Stimulated activated CD4-positive, alpha-beta T cell treated with anti-CD3 and anti-CD28 coated beads, Interleukin-2, amount 100 ng/mL, for 4 hours (primary cell): ENCODE measurements around the gene CFAP20DC.
"Not testable (repeated sequence)": the region's sequence is repeated elsewhere in the genome, so short reads cannot be mapped to it uniquely, and the experiment has no call there.

Experiments used
- DNase-seq: peaks from one replicate; pipeline ENCODE4 v3.0.0-alpha.2; 2020; ENCODE audit warnings: low read depth

CFAP20DC gene

GRCh38 chr3:58866079-58866478 lies 183.7 kb downstream of the CFAP20DC start:
- DNase-seq: no peak

DNA sequence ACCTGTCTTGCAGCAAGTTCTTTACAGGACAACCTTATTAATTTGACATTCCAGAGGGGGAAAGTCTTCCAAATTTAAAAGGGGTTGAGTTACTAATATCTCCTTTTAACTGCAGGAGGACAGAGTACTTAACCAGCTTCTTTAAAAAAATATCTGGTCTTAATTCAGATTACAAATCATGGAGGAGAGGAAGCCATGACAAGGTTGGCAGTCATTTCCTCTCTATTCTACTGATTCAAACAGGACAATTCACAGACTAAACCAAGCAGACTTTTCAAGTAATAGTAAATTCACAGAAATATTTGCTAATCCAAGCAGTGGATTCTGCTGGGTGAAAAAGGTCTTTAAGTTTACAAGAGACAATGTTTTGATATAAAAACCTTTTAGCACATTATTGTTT lies 185.3 kb downstream of the CFAP20DC start:
- no peak for DNase-seq

GRCh38 chr3:58863206-58863605 lies 186.6 kb downstream of the CFAP20DC start:
- no peak for DNase-seq

GRCh38 chr3:58861551-58861950 lies 188.3 kb downstream of the CFAP20DC start:
- DNase-seq: no peak

DNA sequence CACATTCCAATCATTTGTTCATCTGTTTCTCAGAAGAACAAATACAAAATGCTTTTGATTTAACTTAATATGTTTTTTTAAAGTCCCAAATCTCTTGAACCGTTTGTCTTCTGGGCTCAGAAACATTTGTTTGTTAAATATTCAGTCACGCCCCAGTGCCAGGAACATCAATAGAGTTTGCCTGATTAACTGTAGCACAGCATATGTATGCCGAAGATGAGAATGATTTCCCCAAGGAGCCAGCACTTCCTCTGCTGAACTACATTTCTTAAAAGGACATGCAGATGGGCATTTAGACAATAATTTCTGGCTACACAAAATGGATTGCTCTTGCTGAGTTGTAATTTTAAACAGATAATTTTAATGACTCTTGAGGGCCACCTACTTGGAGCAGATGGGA lies 191.7 kb downstream of the CFAP20DC start:
- no peak for DNase-seq

DNA sequence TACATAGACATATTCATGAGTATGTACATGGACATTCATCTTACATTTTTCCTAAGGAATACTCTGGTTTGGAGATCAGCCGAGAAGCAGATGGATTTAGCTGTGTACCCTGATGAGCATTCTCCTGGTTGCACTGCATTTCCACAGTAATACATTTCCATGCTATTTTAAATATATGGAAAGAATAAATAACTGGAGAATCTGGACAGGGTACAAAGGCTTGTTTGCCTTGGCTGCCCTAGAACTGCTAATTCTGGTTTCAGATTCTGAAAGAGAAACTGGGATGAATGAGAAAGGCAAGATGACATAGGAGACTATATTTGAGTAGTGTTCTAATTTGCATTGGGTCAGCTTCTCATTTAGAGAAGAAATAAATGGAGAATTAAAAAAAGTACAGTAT lies 192.4 kb downstream of the CFAP20DC start:
- DNase-seq: no peak

GRCh38 chr3:58848826-58849225 lies 201.0 kb downstream of the CFAP20DC start:
- no peak for DNase-seq

DNA sequence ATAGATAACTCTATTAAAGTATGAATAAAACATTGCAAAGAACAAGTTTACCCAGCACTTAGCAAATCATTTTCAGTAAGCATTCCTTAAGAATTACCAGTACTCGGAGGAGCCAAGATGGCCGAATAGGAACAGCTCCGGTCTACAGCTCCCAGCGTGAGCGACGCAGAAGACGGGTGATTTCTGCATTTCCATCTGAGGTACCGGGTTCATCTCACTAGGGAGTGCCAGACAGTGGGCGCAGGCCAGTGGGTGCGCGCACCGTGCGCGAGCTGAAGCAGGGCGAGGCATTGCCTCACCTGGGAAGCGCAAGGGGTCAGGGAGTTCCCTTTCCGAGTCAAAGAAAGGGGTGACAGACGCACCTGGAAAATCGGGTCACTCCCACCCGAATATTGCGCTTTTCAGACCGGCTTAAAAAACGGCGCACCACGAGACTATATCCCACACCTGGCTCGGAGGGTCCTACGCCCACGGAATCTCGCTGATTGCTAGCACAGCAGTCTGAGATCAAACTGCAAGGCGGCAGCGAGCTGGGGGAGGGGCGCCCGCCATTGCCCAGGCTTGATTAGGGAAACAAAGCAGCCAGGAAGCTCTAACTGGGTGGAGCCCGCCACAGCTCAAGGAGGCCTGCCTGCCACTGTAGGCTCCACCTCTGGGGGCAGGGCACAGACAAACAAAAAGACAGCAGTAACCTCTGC lies 207.6 kb downstream of the CFAP20DC start:
- DNase-seq: not testable (repeated sequence)

DNA sequence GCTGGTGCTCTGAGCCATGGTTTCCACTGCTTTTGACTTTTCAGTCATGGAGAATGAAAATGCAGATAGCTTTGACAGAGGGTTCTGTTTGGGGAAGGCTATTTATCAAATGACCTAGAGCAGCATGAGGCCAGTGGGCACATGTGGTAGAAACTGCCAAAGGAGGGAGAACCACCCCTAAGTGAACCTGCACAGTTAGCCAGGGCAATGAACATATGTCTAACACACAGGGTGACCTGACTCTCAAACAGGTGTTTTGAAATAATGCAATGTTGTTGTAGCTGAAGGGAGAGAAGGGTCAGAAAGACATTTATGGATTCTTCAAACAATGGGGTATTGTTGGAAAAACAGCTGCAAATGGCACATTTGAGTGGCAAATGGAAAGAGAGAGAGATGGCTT lies 208.9 kb downstream of the CFAP20DC start:
- DNase-seq: no peak

GRCh38 chr3:58839964-58840363 lies 209.9 kb downstream of the CFAP20DC start:
- DNase-seq: no peak

- no peak for DNase-seq
Observed at GRCh38 chr3:58839187-58839586, 210.6 kb downstream of the CFAP20DC start.

- DNase-seq: no peak
Observed at GRCh38 chr3:58837856-58838255, 212.0 kb downstream of the CFAP20DC start.

DNA sequence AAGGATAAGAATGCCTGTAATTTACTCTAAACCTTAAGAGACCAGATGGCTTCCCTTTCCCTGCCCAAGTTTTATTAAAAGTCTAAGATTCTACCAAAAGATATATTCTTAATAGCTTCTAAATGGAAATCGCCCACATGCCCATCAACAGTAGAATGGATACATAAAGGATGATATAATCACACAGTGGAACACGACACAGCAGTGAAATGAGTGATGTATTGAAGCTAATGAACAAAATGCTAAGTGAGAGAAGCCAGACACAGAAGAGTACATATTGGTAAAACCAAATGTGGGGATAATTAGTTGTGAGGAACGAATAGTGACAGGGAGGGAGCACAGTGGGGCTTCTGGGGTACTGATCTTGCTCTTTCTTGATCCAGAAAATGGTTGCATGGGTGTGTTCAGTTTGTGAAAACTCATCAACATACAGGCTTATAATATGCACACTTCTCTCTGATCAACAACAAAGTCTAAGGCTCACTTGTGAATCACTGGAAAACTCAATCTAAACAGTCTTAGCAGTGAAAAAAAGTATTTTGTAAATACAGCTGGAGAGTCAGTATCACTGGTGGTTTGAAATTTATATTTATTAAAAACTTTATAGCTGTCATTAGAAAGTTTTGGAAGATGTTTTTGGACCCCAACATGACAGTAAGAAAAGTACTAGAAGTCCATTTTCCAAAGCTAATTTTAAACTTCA lies 212.5 kb downstream of the CFAP20DC start:
- no peak for DNase-seq

- DNase-seq: no peak
Observed at GRCh38 chr3:58835086-58835485, 214.7 kb downstream of the CFAP20DC start.

GRCh38 chr3:58833491-58833890 lies 216.3 kb downstream of the CFAP20DC start:
- DNase-seq: no peak

DNA sequence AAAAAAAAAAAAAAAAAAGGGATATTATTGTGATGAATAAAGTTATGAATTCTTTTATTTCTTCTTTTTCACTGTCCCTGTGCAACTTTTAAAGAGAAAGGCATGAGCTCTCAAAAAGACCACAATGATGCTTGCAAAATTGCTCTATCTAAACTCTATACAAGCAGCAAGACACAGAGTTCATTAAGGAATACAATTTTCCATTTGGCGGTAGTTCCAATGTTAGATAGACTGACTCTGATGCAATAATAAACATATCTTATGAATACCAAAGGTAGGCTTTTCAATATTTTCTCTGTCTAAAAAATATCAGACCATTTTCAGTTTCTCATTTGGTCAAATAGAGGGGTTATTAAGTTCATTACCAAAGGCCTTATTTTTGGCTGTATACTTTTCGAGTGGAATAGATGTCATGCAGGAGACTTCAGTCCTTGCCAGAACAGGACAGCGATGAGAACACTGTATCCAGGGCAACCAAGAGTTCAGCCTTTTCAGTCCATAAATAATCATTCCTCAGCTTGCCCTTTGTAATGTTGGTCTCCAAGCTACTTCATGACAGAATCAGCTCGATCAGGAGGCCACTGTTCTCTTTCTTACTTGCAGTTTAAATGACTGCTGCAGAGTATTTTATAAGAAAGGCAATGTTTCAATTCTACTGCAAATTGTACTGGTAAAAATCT lies 220.4 kb downstream of the CFAP20DC start:
- no peak for DNase-seq

DNA sequence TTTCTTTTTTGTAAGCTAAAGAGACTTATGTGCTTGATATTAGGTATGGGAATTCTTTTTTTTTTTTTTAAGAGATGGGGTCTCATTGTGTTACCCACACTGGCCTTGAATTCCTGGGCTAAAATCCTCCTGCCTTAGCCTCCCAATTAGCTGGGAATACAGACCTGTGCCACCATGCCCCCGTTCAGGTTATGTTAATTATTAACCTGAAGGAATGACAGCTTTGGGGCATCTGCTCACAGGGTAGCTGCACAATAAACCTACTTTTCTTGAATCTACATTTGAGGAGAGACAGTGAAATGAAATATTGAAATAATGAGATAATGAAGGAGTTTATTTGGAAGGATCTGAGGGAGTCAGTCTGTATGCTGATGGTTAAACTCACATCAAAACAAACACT lies 225.0 kb downstream of the CFAP20DC start:
- no peak for DNase-seq

DNA sequence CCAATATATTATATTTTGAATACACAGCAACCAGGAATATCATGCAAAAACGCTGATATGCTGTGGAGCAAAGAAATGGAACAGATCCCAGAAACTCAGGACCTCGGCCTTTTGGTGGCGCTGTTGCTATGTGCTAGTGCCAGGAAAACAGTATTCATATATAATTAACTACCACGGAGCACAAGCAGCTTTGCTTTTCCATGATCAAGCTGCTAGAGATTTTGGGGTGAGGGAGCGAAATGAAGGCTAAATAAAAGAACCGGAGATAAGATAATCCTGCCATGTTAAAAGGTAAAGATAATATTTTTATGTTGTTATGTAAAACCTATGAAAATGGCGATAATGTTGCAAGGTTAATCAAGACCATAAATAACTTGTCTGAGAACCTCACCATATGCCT lies 225.5 kb downstream of the CFAP20DC start:
- DNase-seq: no peak

DNA sequence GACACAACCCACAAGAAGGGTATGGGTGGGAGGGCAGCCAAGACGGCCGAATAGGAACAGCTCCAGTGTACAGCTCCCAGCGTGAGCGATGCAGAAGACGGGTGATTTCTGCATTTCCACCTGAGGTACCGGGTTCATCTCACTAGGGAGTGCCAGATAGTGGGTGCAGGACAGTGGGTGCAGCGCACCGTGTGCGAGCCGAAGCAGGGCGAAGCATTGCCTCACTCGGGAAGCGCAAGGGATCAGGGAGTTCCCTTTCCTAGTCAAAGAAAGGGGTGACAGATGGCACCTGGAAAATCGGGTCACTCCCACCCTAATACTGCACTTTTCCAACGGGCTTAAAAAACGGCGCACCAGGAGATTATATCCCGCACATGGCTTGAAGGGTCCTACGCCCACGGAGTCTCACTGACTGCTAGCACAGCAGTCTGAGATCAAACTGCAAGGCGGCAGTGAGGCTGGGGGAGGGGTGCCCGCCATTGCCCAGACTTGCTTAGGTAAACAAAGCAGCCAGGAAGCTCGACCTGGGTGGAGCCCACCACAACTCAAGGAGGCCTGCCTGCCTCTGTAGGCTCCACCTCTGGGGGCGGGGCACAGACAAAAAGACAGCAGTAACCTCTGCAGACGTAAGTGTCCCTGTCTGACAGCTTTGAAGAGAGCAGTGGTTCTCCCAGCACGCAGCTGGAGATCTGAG lies 243.1 kb downstream of the CFAP20DC start:
- not testable (repeated sequence) for DNase-seq

DNA sequence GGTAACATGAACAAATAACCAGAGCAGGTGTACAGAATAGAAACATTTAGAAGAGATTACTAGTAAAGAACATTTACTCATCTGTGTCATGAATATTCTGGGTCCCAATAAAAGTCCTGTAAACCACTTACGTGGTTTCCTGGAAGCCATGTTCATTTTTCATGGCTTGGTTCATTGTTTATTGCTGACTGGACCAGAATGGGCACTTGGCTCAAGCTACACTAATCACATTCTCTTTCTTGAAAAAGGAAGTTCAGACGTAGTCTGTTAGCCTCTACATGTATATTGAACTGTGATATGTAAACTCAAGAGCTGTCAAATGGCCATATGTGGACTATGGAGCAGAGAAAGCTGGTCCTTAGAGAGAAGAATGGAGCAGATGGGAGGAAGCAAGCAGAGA lies 244.9 kb downstream of the CFAP20DC start:
- no peak for DNase-seq

GRCh38 chr3:58801541-58801940 lies 248.3 kb downstream of the CFAP20DC start:
- no peak for DNase-seq

GRCh38 chr3:58800940-58801339 lies 248.9 kb downstream of the CFAP20DC start:
- no peak for DNase-seq

DNA sequence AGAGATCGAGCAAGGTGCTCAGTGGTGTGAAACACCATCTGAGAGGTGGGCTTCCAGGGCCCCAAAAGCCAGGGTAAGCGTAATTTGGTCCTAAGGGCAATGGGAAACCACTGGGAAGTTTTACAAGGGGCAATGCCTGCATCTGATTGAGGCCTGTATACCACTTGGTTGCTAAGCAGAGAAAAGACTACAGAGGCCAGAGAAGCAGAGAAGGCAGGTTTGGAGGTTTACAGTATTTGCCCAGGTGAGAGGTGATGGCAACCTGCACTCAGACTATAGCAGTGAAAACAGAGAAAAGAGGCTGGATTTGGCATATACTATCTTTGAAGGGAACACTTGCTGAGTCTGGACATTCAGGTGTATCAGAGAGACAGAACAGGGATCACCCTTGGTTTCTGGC lies 249.8 kb downstream of the CFAP20DC start:
- DNase-seq: no peak
